Endothelial cell of umbilical vein (primary cell): ENCODE measurements around the gene IRS1. TPM values are rescaled to one million over a fixed set of nuclear protein-coding genes. Genes with fewer than 3 reads are reported as not detected.

ENCODE experiments used
- BruUV-seq: library from RNA; stranded (reverse); fragments of 400-500 nt; replicated peaks from 2 replicates; lab custom pipeline; 2021; lab: Mats Ljungman, UMichigan
- CTCF ChIA-PET: fragments of 300-600, 350-600 bp; sonication (Branson Sonifier 250); formaldehyde crosslinking; loops from one replicate; lab custom pipeline; 2021; ENCODE audit warnings: antibody characterized with exemption, inconsistent platforms; lab: Charles Lee
- POLR2A ChIA-PET: fragments of 300-600, 350-600 bp; sonication (Branson Sonifier 250); formaldehyde crosslinking; loops from one replicate; lab custom pipeline; 2021; ENCODE audit warnings: antibody characterized with exemption, inconsistent platforms; lab: Charles Lee
- DNase-seq: peaks from one replicate; pipeline ENCODE4 v3.0.0-alpha.2; 2011; ENCODE audit warnings: low read depth, low spot score
- FAIRE-seq: peaks from 2 replicates; lab custom pipeline; 2011; peaks lifted over from hg19 to GRCh38; lab: Jason Lieb, UNC
- H2AFZ ChIP-seq: 2 replicates; pipeline ENCODE4 v1.6.0; 2012; ENCODE audit warnings: low read depth, low read length, control low read depth, inconsistent platforms
- H3K27ac ChIP-seq: 2 replicates; pipeline ENCODE4 v1.5.1; 2011; ENCODE audit warnings: low read depth, mild to moderate bottlenecking, control low read depth, low read length, moderate library complexity; ENCODE audit not compliant: insufficient read depth
- H3K27me3 ChIP-seq, 2 experiments: 2 replicates each; pipeline versions ENCODE4 v1.6.0 to v1.6.1; 2011; ENCODE audit warnings: low read length in 2 of 2, mixed read lengths in 1 of 2; ENCODE audit not compliant: control insufficient read depth in 2 of 2, insufficient read depth in 2 of 2
- H3K36me3 ChIP-seq, 2 experiments: 2 replicates in 1 of 2; 3 replicates in 1 of 2; pipeline ENCODE4 v1.5.1; 2011; ENCODE audit warnings: low read length in 2 of 2, mild to moderate bottlenecking in 1 of 2, moderate library complexity in 1 of 2; ENCODE audit not compliant: control insufficient read depth in 2 of 2, insufficient read depth in 2 of 2; ENCODE audit errors: extremely low read depth in 1 of 2
- H3K4me1 ChIP-seq: 3 replicates; pipeline ENCODE4 v1.5.1; 2011; ENCODE audit warnings: mild to moderate bottlenecking, low read length; ENCODE audit not compliant: control insufficient read depth, insufficient read depth; ENCODE audit errors: extremely low read depth
- H3K4me2 ChIP-seq: 2 replicates; pipeline ENCODE4 v1.6.1; 2011; ENCODE audit warnings: low read length, control low read depth, mixed read lengths; ENCODE audit not compliant: insufficient read depth
- H3K4me3 ChIP-seq, 3 experiments: fragments of 200-600 bp in 1 of 3; sonication (generic), shearing (Covaris generic) in 1 of 3; replicated peaks in 1 of 3; 2 replicates each; pipeline ENCODE4 v1.5.1; 2011 to 2016; ENCODE audit warnings: control low read depth in 3 of 3, low read length in 3 of 3, mild to moderate bottlenecking in 2 of 3, inconsistent platforms in 1 of 3, low read depth in 1 of 3, moderate library complexity in 1 of 3; ENCODE audit not compliant: insufficient read depth in 1 of 3
- H3K79me2 ChIP-seq: 2 replicates; pipeline ENCODE4 v1.6.0; 2012; ENCODE audit warnings: low read length, inconsistent platforms; ENCODE audit not compliant: control insufficient read depth, insufficient read depth
- H3K9ac ChIP-seq: replicated peaks from 2 replicates; pipeline ENCODE3; 2011; ENCODE audit warnings: low read length, control low read depth; ENCODE audit not compliant: insufficient read depth; ENCODE audit errors: extremely low read depth
- H3K9me1 ChIP-seq: replicated peaks from 3 replicates; pipeline ENCODE4 v1.6.0; 2011; ENCODE audit warnings: mild to moderate bottlenecking, low read length; ENCODE audit not compliant: control insufficient read depth, insufficient read depth; ENCODE audit errors: extremely low read depth
- H3K9me3 ChIP-seq: replicated peaks from 2 replicates; pipeline ENCODE4 v1.5.1; 2012; ENCODE audit warnings: low read length, inconsistent platforms; ENCODE audit not compliant: control insufficient read depth, insufficient read depth
- H4K20me1 ChIP-seq: replicated peaks from 2 replicates; pipeline ENCODE3; 2011; ENCODE audit warnings: mild to moderate bottlenecking, low read length; ENCODE audit not compliant: control insufficient read depth, insufficient read depth; ENCODE audit errors: extremely low read depth
- CTCF ChIP-seq, 2 donors: IDR thresholded peaks; 1 replicate in 1 of 2; 2 replicates in 1 of 2; pipeline ENCODE4 v1.5.1; 2011; ENCODE audit warnings: low read length in 2 of 2, mild to moderate bottlenecking in 2 of 2, moderate library complexity in 2 of 2, control low read depth in 1 of 2, inconsistent platforms in 1 of 2, low read depth in 1 of 2; ENCODE audit not compliant: insufficient read depth in 1 of 2; ENCODE audit errors: extremely low read depth in 1 of 2
- EZH2 ChIP-seq: IDR thresholded peaks from 2 replicates; pipeline ENCODE4 v1.6.1; 2012; ENCODE audit warnings: borderline replicate concordance, low read depth, mild to moderate bottlenecking, moderate library complexity, low read length, inconsistent platforms; ENCODE audit not compliant: severe bottlenecking
- FOS ChIP-seq: IDR thresholded peaks from 2 replicates; pipeline ENCODE4 v1.6.1; 2011; ENCODE audit warnings: mild to moderate bottlenecking, low read length, moderate library complexity, borderline replicate concordance; ENCODE audit not compliant: insufficient read depth
- GATA2 ChIP-seq: IDR thresholded peaks from 2 replicates; pipeline ENCODE4 v1.7.0; 2011; ENCODE audit warnings: low read depth, mild to moderate bottlenecking, moderate library complexity, mixed read lengths, low read length; ENCODE audit not compliant: insufficient read length, insufficient read depth
- JUN ChIP-seq: IDR thresholded peaks from 2 replicates; pipeline ENCODE4 v1.6.1; 2011; ENCODE audit warnings: borderline replicate concordance, low read depth; ENCODE audit not compliant: insufficient read length, insufficient read depth
- MAX ChIP-seq: IDR thresholded peaks from 2 replicates; pipeline ENCODE4 v1.6.1; 2011; ENCODE audit not compliant: insufficient read depth, insufficient read length
- MYC ChIP-seq: IDR thresholded peaks from one replicate; pipeline ENCODE4 v1.6.1; 2011; ENCODE audit warnings: mild to moderate bottlenecking, low read depth, low read length
- POLR2AphosphoS5 ChIP-seq: IDR thresholded peaks from 2 replicates; pipeline ENCODE4 v1.6.1; 2012; ENCODE audit warnings: low read depth, mild to moderate bottlenecking, control low read depth, low read length, moderate library complexity; ENCODE audit not compliant: insufficient read depth
- dilution Hi-C: fragments of 300-500 bp; cut with MboI; formaldehyde crosslinking; loops from one replicate; pipeline ENCODE4 v1.15.0; 2019; ENCODE audit warnings: low sequenced_read_pairs; ENCODE audit not compliant: extremely low pct_ligation_motif_present
- intact Hi-C: fragments of 100-400 bp; cut with micrococcal nuclease; formaldehyde crosslinking; loops from one replicate; pipeline ENCODE4 v1.10.0; 2022
- polyA plus RNA-seq, 4 experiments: library from polyadenylated mRNA; depleted of rRNA in 3 of 4; stranded (reverse) in 3 of 4; unstranded in 1 of 4; fragments of >200 nt; gene quantifications; 2 replicates each; pipeline versions ENCODE4 v1.2.1 to v1.2.3, GENCODE V29; 2011 to 2012; ENCODE audit warnings: missing spikeins in 1 of 4
- total RNA-seq: library from RNA; stranded (reverse); gene quantifications from 2 replicates; pipeline ENCODE4 v1.2.3, GENCODE V29; 2021

IRS1 gene
- total and polyA plus RNA-seq, 2 donors (not counting 3 experiments of a cell fraction or from before 2014, with no cell fraction given), result 0.10 to 0.11 TPM

GRCh38 chr2:226755631-226756030 is 44.0 kb downstream of the IRS1 start:
- Histone ChIP-seq H3K27ac (no peak overlapping the region), H3K4me3 (no peak overlapping the region), H3K27me3 (no peaks in the 10 kb centered on the region), H3K9me3 (no peaks in the 10 kb centered on the region), H3K4me1 (no peaks in the 10 kb centered on the region), H2AFZ (no peak overlapping the region), H3K9me1 (no peaks in the 10 kb centered on the region), H3K9ac (no peak overlapping the region), H3K4me2 (no peak overlapping the region), H3K36me3 (no peaks in the 10 kb centered on the region), H3K79me2 (no peaks in the 10 kb centered on the region), H4K20me1 (no peaks in the 10 kb centered on the region)
- FAIRE-seq, result no peak
- intact Hi-C loops, result no loop called here
- no TSS peak for BruUV-seq
- POLR2A ChIA-PET, result no interaction called here
- CTCF ChIA-PET, result interaction anchor here (1.4 to 2.0 kb wide), 2 partner anchors 24 to 47 kb away, joined by 4 to 7 read pairs; no protein-coding TSS in a partner anchor
- TF ChIP-seq MYC (no peak), GATA2 (no peak), JUN (no peak), CTCF (IDR thresholded peaks at IDR 0.05; ENCODE audit: extremely low read depth in 1 of 2, insufficient read depth in 1 of 2, low read depth in 1 of 2, low read length in 2 of 2) (no peak), MAX (no peak), FOS (no peak), EZH2 (no peak), POLR2AphosphoS5 (no peak)
- dilution Hi-C loops, result no loop called here
- DNase-seq, result no peak
